IPS DF 6.9 (cell line): ENCODE data around the gene FHOD3.

Experiments
- DNase-seq: peaks from one replicate; pipeline ENCODE4 v3.0.0-alpha.2; 2013; ENCODE audit warnings: low read depth, low spot score
- H3K27ac ChIP-seq: one replicate; pipeline ENCODE4 v1.5.1; 2013; ENCODE audit warnings: low read length, control low read depth
- H3K27me3 ChIP-seq: 2 replicates; pipeline ENCODE4 v1.6.1; 2013; ENCODE audit warnings: mild to moderate bottlenecking, low read length; ENCODE audit not compliant: control insufficient read depth, insufficient read depth
- H3K36me3 ChIP-seq: 2 replicates; pipeline ENCODE4 v1.6.1; 2013; ENCODE audit warnings: low read length; ENCODE audit not compliant: control insufficient read depth, insufficient read depth
- H3K4me1 ChIP-seq: 2 replicates; pipeline ENCODE4 v1.6.1; 2013; ENCODE audit warnings: low read length; ENCODE audit not compliant: control insufficient read depth, insufficient read depth
- H3K4me3 ChIP-seq: 2 replicates; pipeline ENCODE4 v1.5.1; 2013; ENCODE audit warnings: mild to moderate bottlenecking, low read length
- H3K9me3 ChIP-seq: 2 replicates; pipeline ENCODE4 v1.6.1; 2013; ENCODE audit warnings: low read length, inconsistent platforms; ENCODE audit not compliant: control insufficient read depth, insufficient read depth
- WGBS: extraction: QIAGEN DNeasy Blood & Tissue Kit; methylation state at CpG from one replicate; pipeline ENCODE4 v1.1.7; 2013; ENCODE audit warnings: mixed read lengths, missing lambda C conversion rate; ENCODE audit not compliant: insufficient read length, insufficient coverage; 5-methylcytosine and 5-hydroxymethylcytosine counted together

FHOD3 gene

DNA sequence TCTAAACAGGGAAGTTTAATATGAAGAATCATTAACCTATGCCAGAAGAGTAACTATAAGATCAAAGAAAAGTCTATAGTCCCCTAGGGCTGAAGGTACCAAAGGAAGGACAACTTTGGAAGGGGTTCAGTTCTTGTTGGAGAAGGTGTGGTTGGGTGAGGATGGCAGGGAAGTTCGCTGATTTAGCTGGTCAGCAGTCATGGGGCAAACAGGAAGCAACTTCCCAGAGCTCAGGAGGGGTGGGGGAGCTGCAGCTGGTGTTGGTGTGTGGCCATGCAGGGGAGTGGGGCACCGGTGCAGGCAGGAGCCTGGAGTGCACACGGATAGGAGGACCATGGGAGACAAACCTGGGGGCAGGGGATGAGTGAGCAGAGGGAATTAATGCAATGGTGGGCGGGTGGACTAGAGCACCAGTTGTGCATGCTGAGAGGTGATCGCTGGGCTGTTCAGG, 34.0 kb downstream of the FHOD3 start:
- H3K27me3 ChIP-seq = no peaks in the 10 kb centered on the region
- no CpG with 5 or more reads among the region's 5 CpGs for WGBS
- no peak overlapping the region for H3K4me3 ChIP-seq
- no peaks in the 10 kb centered on the region for H3K36me3 ChIP-seq
- H3K4me1 ChIP-seq = peaks cover 8% of the 10 kb centered on the region
- no peaks in the 10 kb centered on the region for H3K9me3 ChIP-seq
- no peak overlapping the region for H3K27ac ChIP-seq
- DNase-seq = no peak

DNA sequence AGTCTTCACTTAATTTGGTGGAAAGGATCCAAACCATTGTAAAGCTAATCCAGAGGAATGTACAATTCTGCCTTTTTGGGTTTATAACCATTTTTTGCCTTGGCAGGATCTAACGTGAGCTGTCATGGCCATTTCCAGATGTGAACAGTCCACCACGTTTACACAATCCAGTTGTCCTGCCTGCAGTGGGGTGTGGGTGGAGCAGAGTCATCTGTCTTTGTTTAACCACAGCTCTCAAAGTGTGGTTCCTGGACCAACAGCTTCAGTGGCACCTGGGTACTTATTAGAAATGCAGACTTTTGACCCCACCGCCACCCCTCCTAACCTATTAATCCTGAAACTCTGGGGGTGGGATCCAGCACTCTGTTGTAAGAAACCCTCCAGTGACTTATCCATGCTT, 35.9 kb downstream of the FHOD3 start:
- Histone ChIP-seq H3K4me1 (peaks cover 8% of the 10 kb centered on the region), H3K27me3 (no peaks in the 10 kb centered on the region)

DNA sequence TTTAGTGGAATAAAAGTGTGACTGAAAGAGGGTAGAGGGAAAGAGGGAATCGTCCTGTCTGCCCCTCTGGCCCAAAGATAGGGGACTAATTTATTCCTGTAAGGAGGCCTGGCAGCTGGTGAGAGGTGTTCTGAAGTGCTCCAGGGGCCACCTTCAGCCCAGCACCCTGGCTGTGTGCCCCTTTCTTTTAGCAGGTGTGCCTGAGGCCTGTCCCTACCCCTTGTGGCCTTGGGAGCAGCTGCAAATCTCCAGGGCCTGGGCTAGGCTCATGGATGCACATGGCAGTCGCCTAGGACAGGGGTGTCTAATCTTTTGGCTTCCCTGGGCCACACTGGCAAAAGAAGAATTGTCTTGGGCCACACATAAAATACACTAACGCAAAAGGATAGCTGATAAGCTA, 37.3 kb downstream of the FHOD3 start:
- no CpG with 5 or more reads among the region's 3 CpGs for WGBS
- H3K4me1 ChIP-seq = peaks cover 4% of the 10 kb centered on the region
- no peaks in the 10 kb centered on the region for H3K9me3 ChIP-seq
- no peaks in the 10 kb centered on the region for H3K36me3 ChIP-seq
- DNase-seq = no peak
- H3K27me3 ChIP-seq = no peaks in the 10 kb centered on the region
- H3K4me3 ChIP-seq = no peak overlapping the region
- H3K27ac ChIP-seq = no peak overlapping the region

More for the DNA sequence above, 35.9 kb downstream of the FHOD3 start:
- DNase-seq = no peak
- Histone ChIP-seq H3K9me3 (no peaks in the 10 kb centered on the region), H3K36me3 (no peaks in the 10 kb centered on the region), H3K27ac (no peak overlapping the region), H3K4me3 (no peak overlapping the region)
- WGBS = no CpG with 5 or more reads among the region's 3 CpGs

DNA sequence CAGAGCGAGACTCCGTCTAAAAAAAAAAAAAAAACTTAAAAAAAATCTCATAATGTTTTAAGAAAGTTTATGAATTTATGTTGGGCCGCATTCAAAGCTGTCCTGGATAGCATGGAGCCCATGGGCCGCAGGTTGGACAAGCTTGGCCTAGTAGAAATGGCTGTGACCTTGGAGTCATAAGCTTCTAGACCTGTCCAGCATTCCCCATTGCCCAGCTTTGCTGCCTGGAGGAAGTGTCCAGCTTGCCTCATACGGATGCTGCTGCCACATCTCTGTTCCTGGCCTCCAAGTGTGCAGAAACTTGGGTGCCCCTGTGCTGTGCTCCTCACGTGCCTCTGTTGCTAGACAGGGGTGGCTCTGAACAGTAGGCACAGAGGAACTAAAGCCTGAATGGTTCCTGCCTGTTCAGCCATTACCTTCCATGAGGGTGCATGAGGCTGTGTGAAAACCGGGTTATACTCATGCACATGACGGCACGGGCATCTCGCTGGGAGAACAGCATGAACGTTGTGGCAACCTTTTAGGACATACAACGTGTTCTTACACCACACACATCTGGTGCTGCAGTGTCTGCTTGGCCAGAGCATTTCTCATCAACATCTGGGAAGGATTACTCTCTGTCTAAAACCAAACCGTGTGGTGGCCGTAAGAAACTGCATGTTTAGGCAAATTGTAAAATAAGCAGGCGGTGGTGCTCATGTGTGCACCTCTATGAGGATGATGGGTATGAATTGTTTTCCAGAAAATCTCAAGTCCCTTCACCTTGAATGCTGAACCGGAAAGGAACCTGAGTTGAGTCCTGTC, 38.2 kb downstream of the FHOD3 start:
- no peaks in the 10 kb centered on the region for H3K36me3 ChIP-seq
- H3K27ac ChIP-seq = no peak overlapping the region
- no peaks in the 10 kb centered on the region for H3K27me3 ChIP-seq
- no CpG with 5 or more reads among the region's 16 CpGs for WGBS
- no peak overlapping the region for H3K4me3 ChIP-seq
- H3K9me3 ChIP-seq = no peaks in the 10 kb centered on the region
- peaks cover 4% of the 10 kb centered on the region for H3K4me1 ChIP-seq
- no peak for DNase-seq

DNA sequence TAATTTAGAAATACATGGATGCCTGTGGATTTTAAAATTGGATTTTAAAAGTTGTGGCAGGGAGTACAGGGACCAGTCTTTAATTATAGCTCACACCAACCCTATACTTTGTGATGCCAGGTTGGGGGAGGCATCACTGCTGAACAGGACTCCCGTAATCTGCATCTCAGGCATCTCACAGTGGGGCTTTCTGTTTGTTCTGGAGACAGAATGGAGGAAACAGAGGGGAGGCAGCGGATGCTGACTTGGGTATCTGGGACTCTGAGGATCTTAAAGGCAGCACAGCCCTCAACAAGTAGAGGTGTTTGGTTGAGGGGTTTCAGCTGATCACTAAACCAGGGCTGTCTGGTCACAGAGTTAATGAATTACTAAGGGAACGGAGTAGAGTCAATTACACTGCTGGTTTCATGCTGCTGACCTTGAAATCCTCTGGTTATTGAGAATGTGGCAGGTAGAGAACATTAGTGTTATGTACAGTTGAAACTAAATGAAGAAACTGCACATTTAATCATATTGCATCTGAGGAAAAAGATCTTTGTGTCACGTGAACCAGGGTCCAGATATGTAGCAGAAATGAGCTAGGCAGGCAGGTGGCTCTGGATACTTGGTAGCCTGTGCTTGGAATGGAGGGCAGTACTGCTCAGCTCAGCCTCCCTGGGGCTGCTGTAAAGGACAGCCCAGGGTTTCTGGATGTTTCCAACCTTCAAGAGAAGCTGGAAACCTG, 40.3 kb downstream of the FHOD3 start:
- DNase-seq = no peak
- Histone ChIP-seq H3K27me3 (no peaks in the 10 kb centered on the region), H3K4me1 (no peaks in the 10 kb centered on the region), H3K27ac (no peak overlapping the region), H3K4me3 (no peak overlapping the region), H3K36me3 (no peaks in the 10 kb centered on the region), H3K9me3 (no peaks in the 10 kb centered on the region)
- no CpG with 5 or more reads among the region's 4 CpGs for WGBS

DNA sequence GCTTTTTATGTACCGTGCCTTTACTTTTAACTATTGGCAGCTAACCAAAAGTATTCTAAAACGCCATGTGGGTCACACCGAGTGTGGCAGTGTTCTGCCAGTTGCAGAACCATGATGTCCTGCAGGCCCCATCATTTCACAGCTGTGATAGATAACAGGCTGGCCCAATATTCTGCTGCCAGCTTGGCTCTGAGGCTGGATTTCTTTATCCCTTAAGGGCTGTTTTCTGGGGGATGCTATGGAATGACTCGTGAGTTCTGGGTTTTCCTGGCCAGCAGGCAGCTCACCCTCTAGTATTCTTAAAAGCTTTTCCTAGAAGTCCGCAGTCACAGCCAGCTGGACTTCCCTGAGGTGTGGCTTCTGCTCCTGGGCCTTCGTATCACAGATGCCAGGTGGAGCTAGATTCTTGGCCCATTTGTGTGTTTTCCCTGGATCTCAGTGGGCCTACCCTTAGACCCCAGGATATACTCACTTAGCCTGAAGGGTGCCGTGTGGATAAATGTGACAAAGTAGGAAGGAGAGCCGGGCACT, 41.0 kb downstream of the FHOD3 start:
- no peak for DNase-seq
- Histone ChIP-seq H3K9me3 (no peaks in the 10 kb centered on the region), H3K4me3 (no peak overlapping the region), H3K4me1 (no peaks in the 10 kb centered on the region), H3K27ac (no peak overlapping the region), H3K27me3 (no peaks in the 10 kb centered on the region), H3K36me3 (no peaks in the 10 kb centered on the region)
- no CpG with 5 or more reads among the region's 8 CpGs for WGBS

DNA sequence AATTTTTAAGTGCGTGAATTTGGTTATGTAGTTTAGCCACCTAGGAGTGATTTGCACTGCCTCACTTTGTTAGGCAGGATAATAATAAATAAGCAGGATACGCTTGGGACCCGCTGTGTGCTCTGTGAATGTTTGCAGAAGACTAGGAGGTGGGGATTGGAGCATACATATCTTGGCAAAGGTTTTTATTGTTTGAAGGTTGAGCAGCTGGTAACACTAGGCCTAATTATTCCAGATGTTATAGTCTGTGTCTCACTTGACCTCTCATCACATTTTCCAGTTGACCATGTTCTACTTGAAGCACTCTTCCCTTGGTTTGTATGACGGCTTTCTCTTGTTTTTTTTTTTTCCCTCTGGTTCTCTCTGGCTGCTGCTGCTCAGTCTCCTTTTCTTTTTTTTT, 42.7 kb downstream of the FHOD3 start:
- Histone ChIP-seq H3K27ac (no peak overlapping the region), H3K27me3 (no peaks in the 10 kb centered on the region), H3K9me3 (no peaks in the 10 kb centered on the region), H3K4me1 (no peaks in the 10 kb centered on the region), H3K36me3 (no peaks in the 10 kb centered on the region), H3K4me3 (no peak overlapping the region)
- no CpG with 5 or more reads among the region's 4 CpGs for WGBS
- DNase-seq = no peak

DNA sequence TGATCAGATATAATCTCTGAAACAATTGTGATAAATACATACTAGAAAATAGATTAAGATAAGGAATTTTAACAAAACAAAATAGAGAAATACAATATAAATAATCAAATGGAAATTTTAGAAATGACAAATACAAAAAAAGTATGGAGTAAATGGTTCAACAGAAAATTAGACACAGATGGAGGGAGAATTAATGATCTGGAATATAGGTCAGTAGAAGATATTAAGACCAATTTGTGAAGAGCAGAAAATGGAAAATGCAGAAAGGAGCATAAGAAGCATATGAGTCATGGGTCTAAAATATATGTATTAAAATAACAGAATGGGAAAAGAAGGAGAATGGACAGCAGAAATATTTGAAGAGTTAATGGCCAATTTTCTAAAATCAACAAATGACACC, 44.4 kb downstream of the FHOD3 start:
- no peaks in the 10 kb centered on the region for H3K9me3 ChIP-seq
- H3K4me3 ChIP-seq = no peak overlapping the region
- H3K27me3 ChIP-seq = no peaks in the 10 kb centered on the region
- H3K27ac ChIP-seq = no peak overlapping the region
- DNase-seq = no peak
- no peaks in the 10 kb centered on the region for H3K36me3 ChIP-seq
- no peaks in the 10 kb centered on the region for H3K4me1 ChIP-seq

DNA sequence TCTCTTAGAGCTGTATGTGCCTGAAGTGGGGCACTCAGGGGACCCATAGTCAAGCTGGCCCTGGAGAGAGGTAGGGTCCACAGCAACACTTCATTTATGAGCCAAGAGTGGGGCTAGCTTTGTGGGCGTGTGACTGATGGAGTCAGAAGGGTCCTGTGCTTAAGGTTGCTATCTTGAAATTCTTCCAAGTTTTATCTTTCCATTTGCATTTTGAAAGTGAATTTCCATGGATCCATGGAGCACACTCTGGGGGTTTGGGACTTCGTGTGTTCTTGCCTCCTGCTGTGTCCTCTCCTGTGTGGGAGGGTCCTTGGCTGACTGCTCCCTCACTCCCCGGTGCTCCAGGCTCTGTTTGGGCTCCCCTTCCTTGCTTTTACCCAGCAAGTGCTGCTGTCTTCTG, 50.8 kb downstream of the FHOD3 start:
- Histone ChIP-seq H3K27ac (no peak overlapping the region), H3K36me3 (no peaks in the 10 kb centered on the region)
- WGBS = no CpG with 5 or more reads among the region's 3 CpGs

DNA sequence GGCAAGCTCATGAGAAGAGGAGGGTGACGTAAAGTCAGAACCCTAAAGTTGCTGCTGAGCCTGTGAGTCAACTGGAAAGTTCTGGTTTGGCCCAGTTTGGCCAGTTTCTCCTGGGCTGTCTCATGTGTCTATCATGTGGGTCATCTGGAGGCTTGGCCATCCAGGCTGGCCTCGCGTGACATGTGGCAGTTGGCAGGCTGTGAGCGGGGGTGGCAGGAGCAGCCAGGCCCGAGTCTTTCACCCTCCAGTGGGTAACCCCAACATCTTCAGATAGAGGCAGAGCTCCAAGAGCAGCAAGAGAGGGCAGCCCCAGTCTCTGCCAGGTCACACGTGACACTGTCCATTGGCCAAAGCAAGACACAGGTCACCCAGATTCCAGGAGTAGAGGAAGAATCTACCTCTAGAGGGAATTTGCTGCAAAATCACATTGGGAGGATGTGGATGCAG, 51.5 kb downstream of the FHOD3 start:
- Histone ChIP-seq H3K27ac (no peak overlapping the region), H3K4me1 (peaks cover 5% of the 10 kb centered on the region), H3K36me3 (no peaks in the 10 kb centered on the region), H3K9me3 (no peaks in the 10 kb centered on the region), H3K27me3 (no peaks in the 10 kb centered on the region), H3K4me3 (no peak overlapping the region)
- WGBS = no CpG with 5 or more reads among the region's 6 CpGs
- DNase-seq = no peak

More for the DNA sequence above, 50.8 kb downstream of the FHOD3 start:
- Histone ChIP-seq H3K4me3 (no peak overlapping the region), H3K9me3 (no peaks in the 10 kb centered on the region), H3K27me3 (no peaks in the 10 kb centered on the region), H3K4me1 (peaks cover 5% of the 10 kb centered on the region)
- DNase-seq = no peak
